GM06990 (cell line): Measurements from ENCODE around the gene IL26.

Experiments used
- DNase-seq: peaks from one replicate; pipeline ENCODE4 v3.0.0-alpha.2; 2011; ENCODE audit not compliant: insufficient read length; ENCODE audit errors: extremely low read depth
- H3K27me3 ChIP-seq: replicated peaks from 2 replicates; pipeline ENCODE4 v1.6.0; 2011; ENCODE audit warnings: low read length; ENCODE audit not compliant: control insufficient read depth, insufficient read depth
- H3K36me3 ChIP-seq: 2 replicates; pipeline ENCODE4 v1.5.1; 2011; ENCODE audit warnings: low read length; ENCODE audit not compliant: control insufficient read depth, insufficient read depth
- H3K4me3 ChIP-seq: replicated peaks from 2 replicates; pipeline ENCODE4 v1.5.1; 2011; ENCODE audit warnings: low read depth, mild to moderate bottlenecking, control low read depth, low read length
- CTCF ChIP-seq: IDR thresholded peaks from 2 replicates; pipeline ENCODE4 v1.5.1; 2011; ENCODE audit warnings: low read length, control low read depth, mild to moderate bottlenecking, inconsistent platforms; ENCODE audit not compliant: insufficient read depth, poor library complexity, severe bottlenecking

Gene IL26

GRCh38 chr12:68261896-68262295 is 36.3 kb upstream of the IL26 start:
- no peak for DNase-seq
- H3K36me3 ChIP-seq, result no peaks in the 10 kb centered on the region
- no peak overlapping the region for H3K4me3 ChIP-seq
- no peaks in the 10 kb centered on the region for H3K27me3 ChIP-seq
- TF ChIP-seq CTCF, result no peak

- Histone ChIP-seq H3K36me3 (no peaks in the 10 kb centered on the region), H3K4me3 (no peak overlapping the region), H3K27me3 (no peaks in the 10 kb centered on the region)
- no peak for DNase-seq
- no peak for TF ChIP-seq CTCF
Measured at GRCh38 chr12:68260153-68260552, 34.5 kb upstream of the IL26 start.

- Histone ChIP-seq H3K36me3 (no peaks in the 10 kb centered on the region), H3K4me3 (no peak overlapping the region)
Measured at GRCh38 chr12:68259318-68259940, 33.8 kb upstream of the IL26 start.

GRCh38 chr12:68253504-68253903 is 27.9 kb upstream of the IL26 start, which contains the start of gene IL22:
IL22 (minus strand) TSS chr12:68253604; CDS start chr12:68253448, 156 bp downstream.
- no peak for TF ChIP-seq CTCF

More at GRCh38 chr12:68259318-68259940, 33.8 kb upstream of the IL26 start:
- no peak for DNase-seq
- TF ChIP-seq CTCF, result no peak
- no peaks in the 10 kb centered on the region for H3K27me3 ChIP-seq

GRCh38 chr12:68252077-68252476 is 26.5 kb upstream of the IL26 start:
- no peak overlapping the region for H3K4me3 ChIP-seq
- no peak for DNase-seq
- H3K36me3 ChIP-seq, result no peaks in the 10 kb centered on the region
- no peaks in the 10 kb centered on the region for H3K27me3 ChIP-seq
- TF ChIP-seq CTCF, result no peak

More at GRCh38 chr12:68253504-68253903, 27.9 kb upstream of the IL26 start, which contains the start of gene IL22:
- no peak within 1 kb of the TSS for H3K4me3 ChIP-seq
- DNase-seq, result no peak
- H3K36me3 ChIP-seq, result no peaks in the 10 kb centered on the region
- no peaks in the 10 kb centered on the region for H3K27me3 ChIP-seq
